Cardiac muscle cell (in vitro differentiated cells and primary cell): ENCODE results near the gene SHOC2. TPM values are rescaled to one million over a fixed set of nuclear protein-coding genes. Genes with fewer than 3 reads are reported as not detected.

Experiments
- DNase-seq, 2 donors: peaks; one replicate each; pipeline versions ENCODE4 v3.0.0 to v3.0.0-alpha.2; 2010 to 2017; ENCODE audit warnings: low read depth in 1 of 2, low spot score in 1 of 2
- H3K27ac ChIP-seq: fragments of 200-600 bp; sonication (generic); 2 replicates; pipeline ENCODE4 v1.5.1; 2016
- H3K27me3 ChIP-seq: fragments of 200-600 bp; sonication (generic); 2 replicates; pipeline ENCODE4 v1.6.0; 2016; ENCODE audit warnings: control low read depth
- H3K36me3 ChIP-seq: fragments of 200-600 bp; sonication (generic); 2 replicates; pipeline ENCODE4 v1.5.1; 2016; ENCODE audit warnings: control low read depth
- H3K4me1 ChIP-seq: fragments of 200-600 bp; sonication (generic); 2 replicates; pipeline ENCODE4 v1.8.1; 2017; ENCODE audit warnings: low read depth, mild to moderate bottlenecking, mixed run types
- H3K4me3 ChIP-seq: fragments of 200-600 bp; sonication (generic); 2 replicates; pipeline ENCODE4 v1.5.1; 2016; ENCODE audit warnings: mild to moderate bottlenecking
- H3K9me3 ChIP-seq: fragments of 200-600 bp; sonication (generic); 2 replicates; pipeline ENCODE4 v1.5.1; 2017; ENCODE audit warnings: low read depth, mild to moderate bottlenecking, control low read depth
- CTCF ChIP-seq: IDR thresholded peaks from 2 replicates; pipeline ENCODE4 v1.5.1; 2012; ENCODE audit warnings: low read depth, mild to moderate bottlenecking, low read length
- polyA plus RNA-seq: library from polyadenylated mRNA; unstranded; fragments of >200 nt; fragmentation: Nextera tagmentation; extraction: Ambion mirVana; gene quantifications from 2 replicates; pipeline ENCODE4 v1.2.1, GENCODE V29; 2016
- total RNA-seq: library from RNA; depleted of rRNA; stranded (reverse); fragments of >200 nt; gene quantifications from 2 replicates; pipeline ENCODE4 v1.2.3, GENCODE V29; 2016

The SHOC2 gene
- total and polyA plus RNA-seq, 2 experiments from 2014 or later = 31.0 to 31.3 TPM

- H3K27me3 ChIP-seq = no peaks in the 10 kb centered on the region
- no peaks in the 10 kb centered on the region for H3K4me1 ChIP-seq
- TF ChIP-seq CTCF = no peak
- H3K27ac ChIP-seq = no peak overlapping the region
- no peaks in the 10 kb centered on the region for H3K9me3 ChIP-seq
- H3K36me3 ChIP-seq = peaks cover 37% of the 10 kb centered on the region
- H3K4me3 ChIP-seq = no peak overlapping the region
- peak in 1 of 2 donors; percentile 70 for DNase-seq
Observed at GRCh38 chr10:110901954-110902819, 17.2 kb upstream of the SHOC2 start.

GRCh38 chr10:110903280-110904278 is 15.8 kb upstream of the SHOC2 start:
- no peak overlapping the region for H3K4me3 ChIP-seq
- peaks cover 30% of the 10 kb centered on the region for H3K36me3 ChIP-seq
- TF ChIP-seq CTCF = no peak
- H3K27ac ChIP-seq = peak overlapping the region; percentile 2
- H3K9me3 ChIP-seq = no peaks in the 10 kb centered on the region
- no peaks in the 10 kb centered on the region for H3K4me1 ChIP-seq
- DNase-seq = no peak
- H3K27me3 ChIP-seq = no peaks in the 10 kb centered on the region

- no peak for DNase-seq
- no peaks in the 10 kb centered on the region for H3K9me3 ChIP-seq
- H3K27ac ChIP-seq = no peak overlapping the region
- peaks cover 14% of the 10 kb centered on the region for H3K4me1 ChIP-seq
- no peaks in the 10 kb centered on the region for H3K27me3 ChIP-seq
- no peak overlapping the region for H3K4me3 ChIP-seq
- no peak for TF ChIP-seq CTCF
- peaks cover 2% of the 10 kb centered on the region for H3K36me3 ChIP-seq
Observed at GRCh38 chr10:110910138-110910537, 9.3 kb upstream of the SHOC2 start.

- Histone ChIP-seq H3K27ac (no peak overlapping the region), H3K4me3 (no peak overlapping the region), H3K9me3 (no peaks in the 10 kb centered on the region), H3K36me3 (peaks cover 2% of the 10 kb centered on the region), H3K27me3 (no peaks in the 10 kb centered on the region), H3K4me1 (peaks cover 14% of the 10 kb centered on the region)
- DNase-seq = peak in 1 of 2 donors; percentile 18
- TF ChIP-seq CTCF = no peak
Observed at GRCh38 chr10:110912374-110912773, 7.0 kb upstream of the SHOC2 start.

- Histone ChIP-seq H3K4me3 (no peak overlapping the region), H3K27ac (no peak overlapping the region), H3K4me1 (peaks cover 18% of the 10 kb centered on the region), H3K27me3 (no peaks in the 10 kb centered on the region), H3K9me3 (no peaks in the 10 kb centered on the region), H3K36me3 (peaks cover 2% of the 10 kb centered on the region)
- DNase-seq = no peak
- no peak for TF ChIP-seq CTCF
Observed at GRCh38 chr10:110914431-110914830, 5.0 kb upstream of the SHOC2 start.
